ENCODE measurements around the gene TRIO. TPM values are rescaled to one million over a fixed set of nuclear protein-coding genes. Genes with fewer than 3 reads are reported as not detected.

Gene TRIO
- total RNA-seq, 6 donors from 2014 or later = 138 to 408 (median 156) TPM

GRCh38 chr5:14252793-14253192, 109.7 kb downstream of the TRIO start:
- Histone ChIP-seq H3K27me3 (no peaks in the 10 kb centered on the region), H3K36me3 (no peaks in the 10 kb centered on the region), H3K9me3 (no peaks in the 10 kb centered on the region), H3K27ac (no peak overlapping the region), H3K4me1 (peaks cover 27 to 37% (median 30%) of the 10 kb centered on the region in 4 donors), H3K4me3 (no peak overlapping the region)
- no peak for ATAC-seq (ENCODE audit: low FRiP score in 2 of 2)
- TF ChIP-seq EP300 (IDR thresholded peaks at IDR 0.05) = no peak
- 58 to 84% methylated on average over 1 to 4 of the region's 4 CpGs for WGBS, 2 donors
- no peak for DNase-seq

GRCh38 chr5:14254686-14255085, 111.5 kb downstream of the TRIO start:
- no peak for ATAC-seq (ENCODE audit: low FRiP score in 2 of 2)
- H3K4me1 ChIP-seq = peaks cover 28 to 51% (median 36%) of the 10 kb centered on the region in 4 donors
- H3K27ac ChIP-seq = peak overlapping the region in 2 of 4 donors; percentile 12 to 28
- no peak for DNase-seq
- no peaks in the 10 kb centered on the region for H3K9me3 ChIP-seq
- H3K4me3 ChIP-seq = no peak overlapping the region
- no peaks in the 10 kb centered on the region for H3K27me3 ChIP-seq
- 68 to 76% methylated on average over 2 of the region's 2 CpGs for WGBS, 2 donors
- TF ChIP-seq EP300 (IDR thresholded peaks at IDR 0.05) = no peak
- no peak for TF ChIP-seq POLR2A (IDR thresholded peaks at IDR 0.05)
- TF ChIP-seq POLR2AphosphoS5 (IDR thresholded peaks at IDR 0.05) = no peak
- no peak for TF ChIP-seq CTCF (IDR thresholded peaks at IDR 0.05)
- H3K36me3 ChIP-seq = no peaks in the 10 kb centered on the region

GRCh38 chr5:14256026-14256690, 113.0 kb downstream of the TRIO start:
- DNase-seq = no peak
- no peak for TF ChIP-seq POLR2AphosphoS5 (IDR thresholded peaks at IDR 0.05)
- no peak for TF ChIP-seq EP300 (IDR thresholded peaks at IDR 0.05)
- no peak for TF ChIP-seq POLR2A (IDR thresholded peaks at IDR 0.05)
- H3K9me3 ChIP-seq = no peaks in the 10 kb centered on the region
- H3K36me3 ChIP-seq = no peaks in the 10 kb centered on the region
- 76 to 80% methylated on average over 5 of the region's 5 CpGs for WGBS, 2 donors
- peaks cover 19 to 39% (median 21%) of the 10 kb centered on the region in 4 donors for H3K4me1 ChIP-seq
- H3K27ac ChIP-seq = peak overlapping the region in 2 of 4 donors; percentile 29 to 49
- no peaks in the 10 kb centered on the region for H3K27me3 ChIP-seq
- ATAC-seq (ENCODE audit: low FRiP score in 2 of 2) = no peak
- no peak overlapping the region for H3K4me3 ChIP-seq

- no peaks in the 10 kb centered on the region for H3K36me3 ChIP-seq
- peak overlapping the region in 2 of 4 donors; percentile 29 to 49 for H3K27ac ChIP-seq
- ATAC-seq (ENCODE audit: low FRiP score in 2 of 2) (no peak), DNase-seq (no peak)
- TF ChIP-seq POLR2A (IDR thresholded peaks at IDR 0.05) = no peak
- peak in 1 of 2 donors; percentile 54 for TF ChIP-seq POLR2AphosphoS5 (IDR thresholded peaks at IDR 0.05)
- peaks cover 14 to 35% (median 19%) of the 10 kb centered on the region in 4 donors for H3K4me1 ChIP-seq
- no peak overlapping the region for H3K4me3 ChIP-seq
- WGBS, 2 donors = 69 to 70% methylated on average over 11 of the region's 11 CpGs
- no peaks in the 10 kb centered on the region for H3K27me3 ChIP-seq
- no peaks in the 10 kb centered on the region for H3K9me3 ChIP-seq
Observed at GRCh38 chr5:14256756-14257393, 113.7 kb downstream of the TRIO start.

- WGBS, 2 donors = 68 to 81% methylated on average over 7 of the region's 7 CpGs
- H3K4me3 ChIP-seq = no peak overlapping the region
- peak overlapping the region in 1 of 4 donors; percentile 13 for H3K27ac ChIP-seq
- DNase-seq (no peak), ATAC-seq (ENCODE audit: low FRiP score in 2 of 2) (no peak)
- no peaks in the 10 kb centered on the region for H3K36me3 ChIP-seq
- H3K9me3 ChIP-seq = no peaks in the 10 kb centered on the region
- H3K27me3 ChIP-seq = no peaks in the 10 kb centered on the region
- TF ChIP-seq CTCF (IDR thresholded peaks at IDR 0.05) = no peak
- TF ChIP-seq POLR2A (IDR thresholded peaks at IDR 0.05) = no peak
- no peak for TF ChIP-seq POLR2AphosphoS5 (IDR thresholded peaks at IDR 0.05)
- TF ChIP-seq EP300 (IDR thresholded peaks at IDR 0.05) = no peak
- H3K4me1 ChIP-seq = peaks cover 14 to 28% (median 19%) of the 10 kb centered on the region in 4 donors
Observed at GRCh38 chr5:14257995-14258403, 114.9 kb downstream of the TRIO start.

GRCh38 chr5:14258840-14259239, 115.7 kb downstream of the TRIO start:
- DNase-seq = no peak
- H3K4me3 ChIP-seq = no peak overlapping the region
- H3K27me3 ChIP-seq = no peaks in the 10 kb centered on the region
- H3K9me3 ChIP-seq = no peaks in the 10 kb centered on the region
- H3K27ac ChIP-seq = peak overlapping the region in 2 of 4 donors; percentile 27 to 28
- peaks cover 14 to 28% (median 19%) of the 10 kb centered on the region in 4 donors for H3K4me1 ChIP-seq
- TF ChIP-seq POLR2A (IDR thresholded peaks at IDR 0.05) (no peak), CTCF (IDR thresholded peaks at IDR 0.05) (no peak), POLR2AphosphoS5 (IDR thresholded peaks at IDR 0.05) (no peak), EP300 (IDR thresholded peaks at IDR 0.05) (no peak)
- peak in 1 of 2 donors; percentile 21 for ATAC-seq (ENCODE audit: low FRiP score in 2 of 2)
- 33 to 36% methylated on average over 6 to 11 of the region's 11 CpGs for WGBS, 2 donors
- H3K36me3 ChIP-seq = no peaks in the 10 kb centered on the region

Measured in upper lobe of left lung (tissue), 6 donors.